HG03521 (cell line): ENCODE data around the gene ANKRD6.

Experiments
- ATAC-seq: cut with Tn5 transposase; IDR thresholded peaks from one replicate; pipeline ENCODE4 v1.9.1; 2021; ENCODE audit warnings: mild to moderate bottlenecking, moderate library complexity; ENCODE audit not compliant: unreplicated experiment

ANKRD6 gene

DNA sequence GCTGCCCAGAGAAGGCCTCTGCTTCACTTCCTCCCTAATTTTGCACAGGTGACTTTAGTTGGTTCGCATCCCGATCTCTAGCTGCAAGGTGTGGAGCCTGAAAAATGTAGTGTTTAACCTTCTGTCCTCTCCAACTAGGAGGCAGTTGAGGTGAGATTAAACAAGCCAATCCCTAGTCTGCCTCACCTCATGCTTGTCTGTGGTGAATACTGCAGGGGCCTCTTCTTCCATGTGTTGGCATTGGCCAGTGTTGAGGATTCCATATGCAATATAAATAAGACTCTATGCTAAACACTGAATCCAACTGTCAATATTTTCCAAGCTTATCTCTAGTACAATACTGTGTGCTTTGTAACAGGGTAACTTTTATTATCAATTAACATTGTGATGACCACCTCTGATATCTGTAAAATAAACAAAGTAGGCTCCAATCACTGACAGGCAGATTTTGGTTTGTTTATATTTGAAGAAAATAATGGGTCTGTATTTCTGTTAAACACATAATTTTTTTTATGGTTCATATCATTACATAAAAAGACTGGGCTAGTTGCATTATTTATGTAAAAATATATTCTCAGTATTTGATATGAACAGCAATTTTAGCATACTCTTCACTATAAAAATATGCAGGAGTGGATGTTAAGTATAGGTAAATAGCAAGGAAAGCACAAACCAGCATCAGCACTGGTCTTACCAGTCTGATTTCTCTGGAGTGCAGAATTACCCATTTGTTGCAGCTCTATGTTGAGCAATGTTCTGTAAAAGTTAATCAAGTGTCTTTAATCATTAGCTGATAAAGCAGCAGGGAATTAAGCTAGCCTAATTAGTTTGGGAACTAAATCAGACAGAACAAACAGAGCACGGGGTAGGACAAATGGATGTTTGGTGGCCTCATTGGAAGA, 74.0 kb downstream of the ANKRD6 start:
- ATAC-seq = no peak

DNA sequence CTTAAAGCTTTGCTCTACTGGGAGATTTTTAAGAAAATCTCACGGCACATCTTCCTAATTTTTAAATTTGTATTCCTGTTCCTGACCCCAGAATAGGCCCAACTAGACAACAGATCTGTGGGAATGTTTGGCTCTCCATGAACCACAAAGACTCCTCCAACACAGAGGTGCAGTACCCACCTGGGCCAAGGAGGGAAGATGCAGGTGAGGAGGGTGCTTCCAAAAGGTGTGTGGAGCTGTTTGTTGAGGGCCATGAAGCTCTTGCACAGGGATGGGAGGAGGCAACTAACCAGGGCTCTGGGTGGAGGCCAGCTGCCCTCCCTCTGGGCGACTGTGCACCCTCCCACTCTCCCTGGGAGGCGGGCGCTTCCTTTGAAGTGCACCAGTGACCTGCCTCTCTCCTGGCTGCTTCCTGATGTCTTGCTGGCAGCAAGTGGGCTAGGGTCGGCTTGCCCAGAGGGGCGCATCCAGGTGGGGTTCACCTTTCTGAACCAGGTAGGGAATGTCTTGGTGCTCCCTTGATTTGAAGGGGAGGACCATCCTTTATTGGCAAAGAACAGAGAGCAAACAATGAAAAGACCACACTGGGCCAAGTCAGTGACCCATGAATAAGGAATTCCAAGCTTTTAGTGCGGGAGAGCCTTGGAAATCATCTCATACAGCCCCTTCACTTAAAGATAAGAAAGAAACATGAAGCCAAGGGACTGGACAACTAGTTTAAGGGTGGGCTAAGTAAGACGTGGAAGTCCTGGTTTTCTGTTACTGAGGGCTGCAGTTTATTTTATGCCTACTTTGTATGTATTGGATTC, 76.0 kb downstream of the ANKRD6 start:
- ATAC-seq = no peak

DNA sequence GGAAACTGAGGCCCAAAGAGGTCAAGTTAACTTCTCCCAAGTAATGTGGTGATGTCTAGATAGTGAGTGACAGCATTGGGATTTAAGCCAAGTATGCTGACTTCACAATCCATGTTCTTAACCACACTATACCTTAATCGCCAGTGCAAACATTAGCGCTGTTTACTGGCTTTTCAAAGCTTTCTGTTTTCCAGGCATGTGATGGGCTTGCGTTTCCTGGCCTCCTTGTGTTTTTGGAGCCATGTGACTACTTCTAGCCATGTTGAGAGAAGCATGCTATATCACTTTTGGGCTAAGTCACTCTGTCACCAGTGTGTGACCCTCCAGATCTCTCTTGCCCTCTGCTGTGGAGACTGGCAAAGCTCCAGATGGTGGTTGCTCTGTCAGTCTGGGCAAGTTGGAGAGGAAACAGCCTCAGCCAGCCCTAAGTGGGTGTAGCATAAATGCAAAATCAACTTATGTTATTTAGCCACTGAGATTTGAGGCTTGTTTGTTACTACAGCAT, 76.9 kb downstream of the ANKRD6 start:
- ATAC-seq = no peak

DNA sequence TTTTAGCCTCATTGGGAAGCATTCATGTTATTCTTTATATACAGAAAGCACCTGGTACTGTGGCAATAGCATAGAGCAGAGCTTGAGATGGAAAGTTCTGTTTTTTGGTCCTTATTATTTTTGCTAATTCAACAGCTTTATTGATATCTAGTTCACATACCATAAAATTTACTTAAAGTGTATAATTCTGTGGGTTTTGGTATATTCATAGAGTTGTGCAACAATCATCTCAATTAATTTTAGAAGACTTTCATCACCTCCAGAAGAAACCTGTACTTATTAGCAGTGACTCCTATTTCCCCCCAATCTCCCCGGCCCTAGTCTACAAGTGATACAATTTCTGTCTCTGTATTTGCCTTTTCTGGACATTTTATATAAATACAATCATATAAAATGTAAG, 77.4 kb downstream of the ANKRD6 start:
- no peak for ATAC-seq

DNA sequence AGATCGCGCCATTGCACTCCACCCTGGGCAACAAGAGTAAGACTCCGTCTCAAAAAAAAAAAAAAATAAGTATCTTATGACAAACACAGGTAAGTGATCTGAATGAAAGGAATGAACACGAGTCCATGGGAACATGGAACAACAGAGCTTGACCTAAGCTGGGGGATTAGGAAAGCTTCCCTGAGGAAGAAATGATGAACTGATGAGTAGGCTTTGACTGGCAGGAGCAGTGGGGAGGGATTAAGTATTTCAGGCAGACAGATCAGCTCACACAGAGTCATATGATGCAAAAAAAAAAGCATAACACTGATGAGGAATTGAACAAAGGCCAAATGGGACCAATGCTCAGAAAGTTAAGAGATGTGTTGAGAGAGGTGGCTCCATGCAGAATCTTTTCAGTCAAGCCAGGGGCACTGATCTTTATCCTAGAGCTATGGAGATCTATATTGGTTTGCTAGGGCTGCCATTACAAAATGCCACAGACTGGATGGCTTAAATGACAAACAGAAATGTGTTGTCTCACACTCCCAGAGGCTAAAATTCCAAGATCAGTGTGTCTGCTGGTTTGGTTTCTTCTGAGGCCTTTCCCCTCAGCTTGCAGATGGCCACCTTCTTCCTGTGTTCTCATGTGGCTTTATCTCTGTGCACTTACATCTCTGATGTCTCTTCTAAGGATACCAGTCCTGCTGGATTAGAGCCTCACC, 85.6 kb downstream of the ANKRD6 start:
- no peak for ATAC-seq

DNA sequence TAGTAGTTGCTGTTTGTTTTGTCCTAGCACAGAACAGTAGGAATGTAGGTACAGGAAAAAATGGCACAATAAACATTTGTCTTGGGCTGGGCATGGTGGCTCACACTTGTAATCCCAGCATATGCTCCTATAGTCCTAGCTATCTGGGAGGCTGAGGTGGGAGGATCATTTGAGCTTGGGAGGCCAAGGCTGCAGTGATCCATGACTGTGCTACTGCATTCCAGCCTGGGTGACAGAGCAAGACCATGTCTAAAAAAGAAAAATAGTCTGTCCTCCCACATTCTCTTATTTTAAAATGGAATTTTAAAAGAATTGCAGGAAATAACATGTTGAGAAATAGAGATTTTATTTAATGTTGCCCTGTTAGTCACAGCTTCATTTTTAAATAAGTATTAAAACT, 87.8 kb downstream of the ANKRD6 start:
- no peak for ATAC-seq

DNA sequence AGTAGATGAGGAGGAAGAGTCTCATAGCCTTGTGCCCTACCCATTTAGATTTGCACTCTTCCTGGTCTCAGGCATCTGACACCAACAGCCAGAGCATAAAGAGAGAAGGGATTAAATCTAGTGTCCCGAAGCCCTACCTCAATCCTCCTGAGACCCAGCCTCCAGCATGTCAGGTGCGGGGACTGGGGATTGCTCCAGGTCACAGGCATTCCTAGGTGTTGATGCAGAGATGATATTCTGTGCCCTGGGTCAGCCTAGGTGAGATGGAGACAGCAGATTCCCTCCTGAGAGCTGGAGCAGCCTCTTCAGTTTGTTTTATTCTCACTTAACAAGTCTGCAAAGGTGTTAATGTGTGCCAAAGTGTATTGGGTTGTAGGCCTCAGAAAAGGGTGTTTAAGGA, 89.8 kb downstream of the ANKRD6 start:
- no peak for ATAC-seq

DNA sequence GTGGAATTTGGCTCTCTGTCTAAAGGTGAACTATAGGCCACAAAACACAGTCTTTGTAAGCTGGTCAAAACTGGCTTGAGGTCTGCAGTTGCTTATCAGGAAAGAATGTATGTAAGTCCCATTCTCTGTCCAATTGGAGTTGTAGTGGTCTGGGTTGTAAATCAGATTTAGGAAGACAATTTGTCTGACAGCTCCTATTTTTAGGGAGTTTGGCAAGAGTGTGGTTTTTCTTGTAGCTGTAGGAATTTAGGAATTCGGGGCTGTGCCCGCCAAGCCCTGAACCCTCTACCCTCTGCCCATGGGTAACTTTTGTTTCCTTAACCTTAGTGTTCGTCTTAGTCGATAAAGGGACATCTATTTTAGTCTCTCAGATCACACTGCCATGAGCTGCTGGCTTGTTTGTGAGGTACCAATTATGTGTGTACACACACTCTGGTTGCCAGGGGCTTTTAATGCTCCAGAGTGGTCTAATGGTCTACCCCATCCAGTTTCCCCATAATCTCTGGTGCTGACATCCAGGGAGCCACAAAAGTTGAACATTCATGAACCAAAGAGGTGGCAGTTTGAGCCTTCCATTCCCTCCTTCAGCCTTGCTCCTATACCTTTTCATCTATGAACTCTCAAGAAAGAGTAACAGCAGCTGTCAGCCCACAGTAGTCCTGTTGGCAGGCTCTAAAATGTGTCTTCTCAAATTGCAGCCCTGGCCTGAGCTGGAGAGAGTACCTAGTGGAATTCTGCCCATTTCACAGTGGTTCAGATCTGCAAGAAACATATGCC, 93.0 kb downstream of the ANKRD6 start:
- no peak for ATAC-seq

DNA sequence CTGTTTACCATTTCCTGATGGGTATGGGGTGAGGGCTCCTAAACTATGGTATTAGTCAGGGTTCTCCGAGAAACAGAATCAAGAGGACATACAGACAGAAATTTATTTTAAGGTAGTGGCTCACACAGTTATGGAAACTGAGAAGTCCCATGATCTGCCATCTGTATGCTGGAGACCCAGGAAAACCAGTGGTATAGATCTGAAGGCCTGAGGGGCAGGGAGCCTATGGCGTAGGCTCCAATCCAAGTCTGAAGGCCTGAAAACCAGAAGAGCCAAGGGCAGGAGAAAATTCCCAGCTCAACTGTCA, 93.6 kb downstream of the ANKRD6 start:
- no peak for ATAC-seq

DNA sequence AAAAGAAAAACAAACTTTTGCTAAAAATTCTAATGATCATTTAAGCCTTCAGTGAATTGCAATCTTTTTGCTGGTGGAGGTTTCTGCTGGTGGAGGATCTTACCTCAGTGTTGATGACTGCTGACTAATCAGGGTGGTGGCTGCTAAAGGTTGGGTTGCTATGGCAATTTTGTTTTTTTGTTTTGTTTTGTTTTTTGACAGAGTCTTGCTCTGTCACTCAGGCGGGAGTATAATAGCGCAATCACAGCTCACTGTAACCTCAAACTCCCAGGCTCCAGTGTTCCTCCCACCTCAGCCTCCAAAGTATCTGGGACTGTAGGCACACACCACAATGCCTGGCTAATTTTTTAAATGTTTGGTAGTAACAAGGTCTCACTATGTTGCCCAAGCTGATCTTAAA, 94.7 kb downstream of the ANKRD6 start:
- no peak for ATAC-seq

DNA sequence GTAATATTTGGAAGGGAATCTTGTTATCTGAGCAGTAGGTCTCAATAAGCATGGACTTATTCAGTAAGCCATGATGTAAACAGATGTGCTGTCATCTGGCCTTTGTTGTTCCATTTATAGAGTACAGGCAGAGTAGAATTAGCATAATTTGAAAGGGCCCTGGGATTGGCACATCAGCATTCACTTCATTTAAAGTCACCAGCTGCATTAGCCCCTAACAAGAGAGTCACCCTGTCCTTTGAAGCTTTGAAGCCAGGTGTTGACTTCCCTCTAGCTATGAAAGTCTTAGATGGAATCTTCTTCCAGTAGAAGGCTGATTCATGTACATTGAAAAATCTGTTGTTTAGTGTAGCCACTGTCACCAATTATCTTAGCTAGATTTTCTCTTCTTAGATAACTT, 95.9 kb downstream of the ANKRD6 start:
- ATAC-seq = no peak

DNA sequence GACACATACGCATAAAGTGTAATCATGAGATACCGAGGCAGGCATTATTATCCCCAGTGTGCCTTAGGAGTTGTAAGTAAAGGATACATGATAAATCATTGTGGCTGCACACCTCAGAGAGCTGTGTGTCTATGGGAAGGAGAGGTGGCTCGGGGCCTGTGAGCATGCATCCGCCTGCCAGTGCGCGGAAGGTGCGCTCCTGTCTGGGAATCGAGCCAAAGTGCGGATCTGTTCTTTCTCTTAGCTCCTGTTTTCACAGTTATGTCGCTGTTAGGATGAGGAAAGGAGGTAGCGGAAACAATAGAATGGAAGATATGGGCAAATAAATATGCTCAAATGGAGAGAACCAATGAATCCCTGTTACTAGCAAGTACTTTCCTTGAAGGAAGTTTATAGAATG, 98.0 kb downstream of the ANKRD6 start:
- ATAC-seq = no peak

DNA sequence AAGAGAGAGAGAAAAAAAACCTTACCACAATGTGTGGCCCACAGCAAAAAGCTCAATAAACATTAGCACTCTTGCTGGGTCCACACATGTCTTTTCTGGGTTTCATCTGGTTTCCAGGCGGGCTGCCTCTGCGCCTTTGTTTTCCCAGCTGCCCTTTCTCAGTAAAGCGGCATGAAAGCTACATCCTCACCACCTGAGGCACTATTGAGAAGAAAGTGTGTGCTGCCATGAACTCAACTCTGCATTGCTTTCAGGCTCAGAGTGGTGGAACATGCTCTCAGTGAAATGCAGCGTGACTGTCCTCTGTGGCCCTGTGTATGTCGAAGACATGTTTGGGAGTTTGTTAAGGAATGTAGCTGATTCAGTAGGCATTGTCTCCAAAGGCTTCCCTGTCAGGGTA, 103.3 kb downstream of the ANKRD6 start:
- no peak for ATAC-seq

DNA sequence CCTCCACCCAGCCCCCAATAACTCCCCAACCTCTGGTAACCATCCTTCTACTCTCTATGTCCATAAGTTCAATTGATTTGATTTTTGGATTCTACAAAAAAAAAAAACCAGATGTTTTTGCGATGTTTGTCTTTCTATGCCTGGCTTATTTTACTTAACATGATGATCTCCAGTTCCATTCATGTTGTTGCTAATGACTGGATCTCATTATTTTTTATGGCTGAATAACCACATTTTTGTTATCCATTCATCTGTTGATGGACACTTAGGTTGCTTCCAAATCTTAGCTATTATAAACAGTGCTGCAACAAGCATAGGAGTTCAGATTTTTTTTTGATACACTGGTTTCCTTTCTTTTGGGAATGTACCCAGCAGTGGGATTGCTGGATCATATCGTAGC, 106.8 kb downstream of the ANKRD6 start:
- ATAC-seq = no peak

DNA sequence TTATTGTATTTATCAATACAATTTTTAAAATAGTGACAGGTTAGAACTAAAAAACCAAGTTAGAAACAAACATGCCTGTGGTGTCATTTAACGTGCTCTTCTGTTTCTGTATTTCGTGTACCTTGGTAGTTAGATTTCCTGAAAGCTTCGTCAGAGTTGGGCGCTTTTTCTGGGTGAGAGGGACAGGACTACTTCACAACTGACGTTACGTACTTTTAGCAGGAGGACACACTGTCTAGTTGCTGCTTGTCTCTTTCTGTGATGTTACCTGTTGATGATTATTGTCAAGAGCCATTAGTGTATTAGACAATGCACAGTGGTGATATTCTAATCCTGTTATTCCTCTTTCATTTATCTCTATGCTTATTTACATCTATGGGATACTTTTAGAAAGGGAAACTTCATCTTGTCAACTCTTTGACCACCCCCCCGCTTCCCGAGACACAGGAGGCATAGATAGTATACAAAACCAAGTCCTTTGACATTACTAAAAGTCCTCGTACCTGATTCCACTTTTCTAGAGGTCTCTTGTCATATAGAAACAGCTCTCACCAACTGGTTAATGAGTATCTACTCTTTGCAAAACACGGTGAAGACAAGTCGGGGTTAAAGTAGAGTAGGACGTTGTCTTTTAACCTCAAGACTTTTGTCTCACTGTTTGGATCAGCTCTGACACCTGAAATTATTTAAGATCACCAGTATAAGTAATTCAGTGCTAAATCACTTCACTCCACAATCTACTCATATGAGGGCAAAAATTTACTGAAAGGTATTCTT, 109.3 kb downstream of the ANKRD6 start:
- ATAC-seq = no peak

DNA sequence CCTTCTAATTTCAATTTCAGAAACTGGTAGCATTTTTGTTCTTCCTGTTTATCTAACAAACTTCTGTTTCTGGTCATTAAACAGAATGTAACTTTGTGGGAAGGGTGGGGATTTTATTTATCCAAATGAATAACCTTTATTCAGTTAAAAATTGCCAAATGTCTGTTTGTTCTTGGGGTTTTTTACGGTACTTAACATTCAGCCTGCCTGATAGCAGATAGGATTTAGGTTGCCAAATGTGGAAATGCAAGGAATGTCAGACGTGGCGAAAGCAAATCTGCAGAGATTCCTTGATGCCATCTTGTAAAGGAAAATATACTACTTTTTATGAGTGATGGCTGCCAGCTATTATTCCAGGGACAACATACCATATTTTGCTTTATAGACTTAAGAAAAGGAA, 109.9 kb downstream of the ANKRD6 start:
- no peak for ATAC-seq

DNA sequence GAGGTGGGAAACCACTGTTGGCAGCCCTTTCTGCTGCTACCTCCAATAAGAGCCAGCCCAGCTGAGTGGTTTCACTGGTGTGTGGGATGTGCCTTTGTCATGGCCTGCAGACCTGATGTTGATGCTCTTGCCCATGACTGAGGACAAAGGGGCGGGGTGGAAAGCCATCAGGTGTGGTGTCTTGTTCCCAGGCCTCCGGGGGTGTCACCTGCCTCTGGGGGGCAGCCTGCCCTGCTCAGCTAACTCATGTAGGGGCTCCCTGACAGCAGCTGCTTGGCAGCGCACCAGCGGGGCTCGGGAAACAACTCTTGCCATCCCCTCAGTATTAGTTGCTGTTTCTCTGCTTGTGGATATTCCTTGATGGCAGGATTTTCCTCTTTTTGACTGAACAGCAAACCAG, 114.3 kb downstream of the ANKRD6 start:
- no peak for ATAC-seq

DNA sequence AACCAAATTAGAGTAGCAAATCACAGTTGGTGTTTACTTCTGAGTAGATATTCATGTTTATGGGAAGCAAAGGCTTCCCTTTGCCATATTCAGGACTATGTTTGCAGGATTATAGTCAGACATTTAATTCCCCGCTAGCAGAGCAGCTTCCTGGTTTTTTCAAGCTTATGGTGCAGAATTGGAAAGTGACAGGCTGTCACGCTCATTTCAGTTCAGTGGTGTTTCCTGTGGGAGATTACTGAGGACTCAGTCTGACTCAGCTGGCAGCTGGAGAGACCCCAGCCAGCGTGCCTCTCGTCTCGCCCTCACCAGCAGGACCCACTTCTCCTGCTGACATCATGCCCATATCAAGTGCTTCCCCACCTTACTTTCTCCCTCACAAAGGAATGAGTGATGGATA, 120.5 kb downstream of the ANKRD6 start:
- no peak for ATAC-seq

DNA sequence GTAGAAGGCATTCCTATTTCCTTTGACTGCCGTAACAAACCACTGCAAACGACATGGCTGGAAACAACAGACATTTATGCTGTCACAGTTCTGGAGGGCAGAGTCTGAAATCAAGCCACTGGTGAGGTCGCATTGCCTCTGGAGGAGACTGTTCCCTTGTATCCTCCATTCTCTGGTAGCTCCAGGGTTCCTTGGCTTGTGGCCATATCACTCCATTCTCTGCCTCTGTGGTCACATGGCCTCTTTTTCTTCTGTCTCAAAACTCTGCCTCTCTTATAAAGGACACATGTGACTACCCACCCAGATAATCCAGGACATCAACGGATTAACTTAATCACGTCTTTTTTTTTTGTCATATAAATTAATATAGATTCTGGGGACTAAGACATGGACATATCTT, 121.2 kb downstream of the ANKRD6 start:
- no peak for ATAC-seq

DNA sequence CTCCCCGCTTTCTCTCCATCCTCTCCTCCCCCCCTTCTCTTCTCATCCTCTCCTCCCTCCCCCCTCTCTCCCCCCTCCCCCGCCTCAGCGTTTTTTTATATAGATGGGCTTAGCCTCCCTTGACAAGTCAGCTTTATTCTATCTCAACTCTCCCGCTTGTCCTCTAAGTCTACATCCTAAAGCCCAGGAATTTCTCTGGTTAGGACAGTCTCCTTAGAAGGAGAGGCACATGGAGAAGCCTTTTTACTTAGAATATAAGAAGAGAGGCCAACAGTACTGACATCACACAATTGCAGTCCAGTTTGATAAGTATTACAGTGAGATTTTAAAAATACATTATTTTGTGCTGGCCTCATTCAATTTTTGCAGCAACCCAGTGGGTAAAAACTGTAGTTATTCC, 122.1 kb downstream of the ANKRD6 start:
- no peak for ATAC-seq
